Measurements from ENCODE around the gene SDHD.

DNA sequence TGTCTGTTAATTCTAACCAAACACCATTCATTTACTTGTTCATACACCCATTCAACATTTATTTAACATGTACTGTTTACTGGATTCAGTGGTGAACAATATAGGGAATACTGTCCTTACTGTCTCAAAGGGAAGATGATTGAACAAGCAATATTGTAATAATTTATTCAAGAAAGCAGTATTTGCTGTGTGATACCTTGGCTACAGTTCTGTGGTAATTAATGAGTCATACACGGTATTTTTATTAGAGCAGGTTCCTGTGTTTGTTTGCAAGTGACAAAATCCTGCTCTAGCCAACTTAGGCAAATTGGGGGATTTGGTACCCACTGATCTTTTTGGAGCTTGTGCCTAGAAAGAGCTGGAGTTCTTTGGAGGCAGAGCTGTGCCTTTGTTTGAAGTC is 28.6 kb upstream of the SDHD start:
- TF ChIP-seq CHD4 (IDR thresholded peaks at IDR 0.05; ENCODE audit: borderline replicate concordance) (no peak), EP300 (IDR thresholded peaks at IDR 0.05) (no peak), SMC3 (IDR thresholded peaks at IDR 0.05) (no peak), NR3C1 (IDR thresholded peaks at IDR 0.05) (no peak)
- TF ChIP-seq, protein P1, sequence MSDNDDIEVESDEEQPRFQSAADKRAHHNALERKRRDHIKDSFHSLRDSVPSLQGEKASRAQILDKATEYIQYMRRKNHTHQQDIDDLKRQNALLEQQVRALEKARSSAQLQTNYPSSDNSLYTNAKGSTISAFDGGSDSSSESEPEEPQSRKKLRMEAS (IDR thresholded peaks at IDR 0.05) = no peak
